HEK293 (cell line): ENCODE results near the gene SPACA7.

ENCODE experiments used
- CTCF ChIA-PET: fragments of 350-600 bp; formaldehyde crosslinking; extraction: SDS; loops from one replicate; lab custom pipeline; 2021; ENCODE audit warnings: antibody characterized with exemption; lab: Yijun Ruan, JAX
- POLR2A ChIA-PET: fragments of 300-600 bp; formaldehyde crosslinking; extraction: SDS; loops from one replicate; lab custom pipeline; 2020; ENCODE audit warnings: antibody characterized with exemption, inconsistent platforms; lab: Yijun Ruan, JAX
- H3K27ac ChIP-seq: fragments of 200-500 bp; sonication (Bioruptor generic); 2 replicates; pipeline ENCODE4 v1.5.1; 2014; ENCODE audit warnings: low read depth, low read length, control low read depth, inconsistent platforms; ENCODE audit errors: extremely low read depth
- H3K36me3 ChIP-seq, 2 experiments: fragments of 200-500 bp in 1 of 2; sonication (Bioruptor generic) in 1 of 2; 1 replicate in 1 of 2; 2 replicates in 1 of 2; pipeline ENCODE4 v1.5.1; 2014 to 2017; ENCODE audit warnings: inconsistent platforms in 2 of 2, low read length in 2 of 2; ENCODE audit not compliant: control insufficient read depth in 2 of 2, insufficient read depth in 1 of 2
- H3K4me1 ChIP-seq: fragments of 200-500 bp; sonication (Bioruptor generic); 2 replicates; pipeline ENCODE4 v1.5.1; 2014; ENCODE audit warnings: mild to moderate bottlenecking, low read length, inconsistent platforms; ENCODE audit not compliant: control insufficient read depth, insufficient read depth
- H3K4me3 ChIP-seq: 2 replicates; pipeline ENCODE4 v1.5.1; 2011; ENCODE audit warnings: low read depth, mild to moderate bottlenecking, control low read depth, low read length, moderate library complexity
- H3K9me3 ChIP-seq: fragments of 200-500 bp; sonication (Bioruptor generic); 2 replicates; pipeline ENCODE4 v1.5.1; 2014; ENCODE audit warnings: low read depth, low read length, inconsistent platforms; ENCODE audit not compliant: control insufficient read depth, insufficient read depth
- GLIS2 ChIP-seq: fragments of 450-650 bp; formaldehyde crosslinking; IDR thresholded peaks from 2 replicates; pipeline ENCODE4 v1.5.1; 2016; ENCODE audit warnings: missing biosample characterization, missing genetic modification characterization
- HIC1 ChIP-seq: fragments of 450-650 bp; formaldehyde crosslinking; IDR thresholded peaks from 2 replicates; pipeline ENCODE4 v1.5.1; 2016; ENCODE audit warnings: missing biosample characterization, missing genetic modification characterization
- MYNN ChIP-seq: fragments of 450-650 bp; formaldehyde crosslinking; IDR thresholded peaks from 2 replicates; pipeline ENCODE4 v1.5.1; 2016; ENCODE audit warnings: missing biosample characterization, missing genetic modification characterization, borderline replicate concordance
- PRDM4 ChIP-seq: fragments of 450-650 bp; formaldehyde crosslinking; IDR thresholded peaks from 2 replicates; pipeline ENCODE4 v1.5.1; 2017; ENCODE audit warnings: missing biosample characterization, missing genetic modification characterization
- RBAK ChIP-seq: fragments of 450-650 bp; formaldehyde crosslinking; IDR thresholded peaks from 2 replicates; pipeline ENCODE4 v1.5.1; 2016; ENCODE audit warnings: missing biosample characterization, missing genetic modification characterization
- ZBTB20 ChIP-seq: fragments of 450-650 bp; formaldehyde crosslinking; IDR thresholded peaks from 2 replicates; pipeline ENCODE4 v1.5.1; 2016; ENCODE audit warnings: missing biosample characterization, missing genetic modification characterization
- ZBTB44 ChIP-seq: fragments of 450-650 bp; IDR thresholded peaks from 2 replicates; pipeline ENCODE4 v1.5.1; 2018; ENCODE audit warnings: missing biosample characterization, mild to moderate bottlenecking, missing genetic modification characterization
- ZNF140 ChIP-seq: fragments of 450-650 bp; formaldehyde crosslinking; IDR thresholded peaks from 2 replicates; pipeline ENCODE4 v1.5.1; 2016; ENCODE audit warnings: missing biosample characterization, missing genetic modification characterization
- ZNF146 ChIP-seq: fragments of 450-650 bp; formaldehyde crosslinking; IDR thresholded peaks from 2 replicates; pipeline ENCODE4 v1.5.1; 2016; ENCODE audit warnings: missing biosample characterization, missing genetic modification characterization
- ZNF16 ChIP-seq: fragments of 450-650 bp; formaldehyde crosslinking; IDR thresholded peaks from 2 replicates; pipeline ENCODE4 v1.5.1; 2016; ENCODE audit warnings: low read depth, missing biosample characterization, missing genetic modification characterization
- ZNF19 ChIP-seq: fragments of 450-650 bp; formaldehyde crosslinking; IDR thresholded peaks from 2 replicates; pipeline ENCODE4; 2016; ENCODE audit warnings: missing biosample characterization, missing genetic modification characterization, low read depth
- ZNF2 ChIP-seq: fragments of 450-650 bp; formaldehyde crosslinking; IDR thresholded peaks from 2 replicates; pipeline ENCODE4 v1.5.1; 2016; ENCODE audit warnings: missing biosample characterization, missing genetic modification characterization
- ZNF274 ChIP-seq, 2 experiments: fragments of 200-500 bp in 1 of 2; fragments of 450-650 bp in 1 of 2; sonication (Bioruptor generic) in 1 of 2; formaldehyde crosslinking in 1 of 2; IDR thresholded peaks; 2 replicates each; pipeline versions ENCODE4 v1.5.1 to v1.6.1; 2014 to 2016; ENCODE audit warnings: borderline replicate concordance in 1 of 2, inconsistent platforms in 1 of 2, low read length in 1 of 2, missing biosample characterization in 1 of 2, missing genetic modification characterization in 1 of 2
- ZNF302 ChIP-seq: fragments of 450-650 bp; formaldehyde crosslinking; IDR thresholded peaks from 2 replicates; pipeline ENCODE4 v1.5.1; 2016; ENCODE audit warnings: missing biosample characterization, missing genetic modification characterization, low read depth
- ZNF362 ChIP-seq: fragments of 450-650 bp; formaldehyde crosslinking; IDR thresholded peaks from 2 replicates; pipeline ENCODE4 v1.5.1; 2016; ENCODE audit warnings: missing biosample characterization, missing genetic modification characterization
- ZNF423 ChIP-seq: fragments of 450-650 bp; formaldehyde crosslinking; IDR thresholded peaks from 2 replicates; pipeline ENCODE4 v1.5.1; 2016; ENCODE audit warnings: missing biosample characterization, missing genetic modification characterization
- ZNF473 ChIP-seq: fragments of 450-650 bp; formaldehyde crosslinking; IDR thresholded peaks from 2 replicates; pipeline ENCODE4 v1.5.1; 2017; ENCODE audit warnings: missing biosample characterization, missing genetic modification characterization
- ZNF510 ChIP-seq: fragments of 450-650 bp; formaldehyde crosslinking; IDR thresholded peaks from 2 replicates; pipeline ENCODE4 v1.5.1; 2018; ENCODE audit warnings: mild to moderate bottlenecking, missing genetic modification characterization, missing biosample characterization; ENCODE audit not compliant: insufficient replicate concordance
- ZNF560 ChIP-seq: fragments of 450-650 bp; formaldehyde crosslinking; IDR thresholded peaks from 2 replicates; pipeline ENCODE4 v1.5.1; 2017; ENCODE audit warnings: missing biosample characterization, missing genetic modification characterization, borderline replicate concordance
- ZNF561 ChIP-seq: fragments of 450-650 bp; IDR thresholded peaks from 2 replicates; pipeline ENCODE4 v1.5.1; 2018; ENCODE audit warnings: missing biosample characterization, missing genetic modification characterization, borderline replicate concordance
- ZNF571 ChIP-seq: fragments of 450-650 bp; formaldehyde crosslinking; IDR thresholded peaks from 2 replicates; pipeline ENCODE4 v1.5.0; 2017; ENCODE audit warnings: missing biosample characterization, missing genetic modification characterization
- ZNF639 ChIP-seq: fragments of 450-650 bp; formaldehyde crosslinking; IDR thresholded peaks from 2 replicates; pipeline ENCODE4 v1.5.1; 2016; ENCODE audit warnings: missing biosample characterization, missing genetic modification characterization
- ZNF654 ChIP-seq: fragments of 450-650 bp; formaldehyde crosslinking; IDR thresholded peaks from 2 replicates; pipeline ENCODE4 v1.5.1; 2016; ENCODE audit warnings: low read depth, missing biosample characterization, missing genetic modification characterization
- ZNF677 ChIP-seq: fragments of 450-650 bp; IDR thresholded peaks from 2 replicates; pipeline ENCODE4 v1.5.0; 2018; ENCODE audit warnings: missing biosample characterization, mild to moderate bottlenecking, missing genetic modification characterization, moderate library complexity
- ZNF777 ChIP-seq: fragments of 450-650 bp; formaldehyde crosslinking; IDR thresholded peaks from 2 replicates; pipeline ENCODE4 v1.5.1; 2017; ENCODE audit warnings: missing biosample characterization, missing genetic modification characterization, borderline replicate concordance
- ZNF837 ChIP-seq: fragments of 450-650 bp; formaldehyde crosslinking; IDR thresholded peaks from 2 replicates; pipeline ENCODE4 v1.5.1; 2016; ENCODE audit warnings: missing biosample characterization, missing genetic modification characterization

Gene SPACA7

GRCh38 chr13:112481458-112481857 lies 105.3 kb downstream of the SPACA7 start (continued):
- no peak for TF ChIP-seq ZBTB44
- no peak for TF ChIP-seq MYNN (tag by site-specific recombination)
- no peak for TF ChIP-seq ZNF302
- TF ChIP-seq ZNF654 (tag by site-specific recombination) = no peak
- no peak for TF ChIP-seq ZNF561 (tag by site-specific recombination)
- no peak for TF ChIP-seq ZNF19 (tag by site-specific recombination)
- no peak for TF ChIP-seq PRDM4 (tag by site-specific recombination)
- no peak for TF ChIP-seq ZNF2

GRCh38 chr13:112483299-112483698 lies 107.1 kb downstream of the SPACA7 start:
- H3K27ac ChIP-seq = no peak overlapping the region
- CTCF ChIA-PET = no interaction called here
- no peak for TF ChIP-seq ZNF16 (tag by site-specific recombination)
- TF ChIP-seq ZNF677 (tag by site-specific recombination) = no peak
- TF ChIP-seq ZNF560 = no peak
- TF ChIP-seq HIC1 (tag by site-specific recombination) = no peak
- TF ChIP-seq ZNF140 = no peak
- TF ChIP-seq ZNF639 = no peak
- no peak for TF ChIP-seq ZBTB20 (tag by site-specific recombination)
- no peak for TF ChIP-seq ZNF777 (tag by site-specific recombination)
- no peak for TF ChIP-seq ZNF146 (tag by site-specific recombination)
- no peak for TF ChIP-seq ZNF362 (tag by site-specific recombination)
- no peak for TF ChIP-seq ZNF837
- TF ChIP-seq ZNF473 (tag by site-specific recombination) = no peak
- TF ChIP-seq ZNF510 = no peak
- no peak for TF ChIP-seq ZNF274 (IDR thresholded peaks at IDR 0.05; ENCODE audit: low read length)
- no peak for TF ChIP-seq ZNF274 (tag by site-specific recombination; IDR thresholded peaks at IDR 0.05; ENCODE audit: borderline replicate concordance)
- TF ChIP-seq ZNF423 (tag by site-specific recombination) = no peak
- no peak for TF ChIP-seq RBAK (tag by site-specific recombination)
- no peak for TF ChIP-seq GLIS2 (tag by site-specific recombination)
- no peak for TF ChIP-seq ZNF571 (tag by site-specific recombination)
- no peaks in the 10 kb centered on the region for H3K4me1 ChIP-seq
- H3K4me3 ChIP-seq = no peak overlapping the region
- H3K36me3 ChIP-seq = peaks cover 0 to 14% of the 10 kb centered on the region in 2 experiments; a peak in 1 of 3 replicates
- POLR2A ChIA-PET = no interaction called here
- no peaks in the 10 kb centered on the region for H3K9me3 ChIP-seq
